Dermis microvascular lymphatic vessel endothelial cell (primary cell): ENCODE measurements around the gene TSFM. TPM values are rescaled to one million over a fixed set of nuclear protein-coding genes. Genes with fewer than 3 reads are reported as not detected.
A peak's percentile ranks its signal among the peaks of the same experiment; 100 is the strongest.

ENCODE experiments used
- DNase-seq, 2 donors: peaks; one replicate each; pipeline versions ENCODE4 v3.0.0 to v3.0.0-alpha.2; 2010; ENCODE audit warnings: low read depth in 2 of 2
- total RNA-seq: library from RNA; depleted of rRNA; stranded (reverse); fragments of >200 nt; gene quantifications from 2 replicates; pipeline ENCODE4 v1.2.1, GENCODE V29; 2014

Gene TSFM
- total RNA-seq, 1 donor from 2014 or later = 18.5 TPM

GRCh38 chr12:57779736-57780135, 2.9 kb upstream of the TSFM start:
- no peak for DNase-seq

- no peak for DNase-seq
Observed at GRCh38 chr12:57780284-57780897, 2.2 kb upstream of the TSFM start.

GRCh38 chr12:57781244-57781643, 1.3 kb upstream of the TSFM start:
- DNase-seq = no peak

GRCh38 chr12:57781801-57782200, 786 bp upstream of the TSFM start:
- no peak for DNase-seq

- no peak for DNase-seq
Observed at GRCh38 chr12:57782243-57782607, 362 bp upstream of the TSFM start.

- no peak for DNase-seq
Observed at GRCh38 chr12:57783466-57783801, 847 bp downstream of the TSFM start.

- no peak for DNase-seq
Observed at GRCh38 chr12:57783861-57784260, 1.3 kb downstream of the TSFM start.

- DNase-seq = peak in 1 of 2 donors; percentile 25
Observed at GRCh38 chr12:57793920-57794319, 11.3 kb downstream of the TSFM start.

GRCh38 chr12:57795354-57795753, 12.8 kb downstream of the TSFM start:
- DNase-seq = no peak

GRCh38 chr12:57796996-57797395, 14.4 kb downstream of the TSFM start:
- DNase-seq = no peak

GRCh38 chr12:57797933-57798332, 15.3 kb downstream of the TSFM start:
- no peak for DNase-seq

GRCh38 chr12:57800965-57801364, 18.4 kb downstream of the TSFM start:
- no peak for DNase-seq

- DNase-seq = no peak
Observed at GRCh38 chr12:57802607-57803006, 20.0 kb downstream of the TSFM start.

GRCh38 chr12:57803319-57803893, 20.8 kb downstream of the TSFM start:
- peak; percentile 29 to 51 for DNase-seq

GRCh38 chr12:57806677-57807076, 24.1 kb downstream of the TSFM start:
- DNase-seq = no peak

GRCh38 chr12:57807285-57807684, 24.7 kb downstream of the TSFM start:
- no peak for DNase-seq

- no peak for DNase-seq
Observed at GRCh38 chr12:57808351-57808750, 25.8 kb downstream of the TSFM start.

GRCh38 chr12:57809425-57809824, 26.8 kb downstream of the TSFM start:
- DNase-seq = no peak

- no peak for DNase-seq
Observed at GRCh38 chr12:57810450-57810849, 27.9 kb downstream of the TSFM start.

- DNase-seq = no peak
Observed at GRCh38 chr12:57811028-57811755, 28.6 kb downstream of the TSFM start.

- DNase-seq = no peak
Observed at GRCh38 chr12:57813111-57813970, 30.8 kb downstream of the TSFM start.
